DND-41 (cell line): ENCODE results near the gene FLOT1.

Experiments
- EZH2 ChIP-seq: IDR thresholded peaks from 3 replicates; pipeline ENCODE4 v1.6.1; 2012; ENCODE audit warnings: borderline replicate concordance, low read depth, mild to moderate bottlenecking, moderate library complexity, low read length, inconsistent platforms; ENCODE audit not compliant: severe bottlenecking
- TF ChIP-seq, protein P1 (sequence below): IDR thresholded peaks from 2 replicates; pipeline ENCODE4 v1.5.1; 2012; ENCODE audit warnings: borderline replicate concordance, low read length, moderate library complexity, mild to moderate bottlenecking; ENCODE audit not compliant: poor library complexity, severe bottlenecking; ENCODE audit errors: extremely low read depth

DNA sequence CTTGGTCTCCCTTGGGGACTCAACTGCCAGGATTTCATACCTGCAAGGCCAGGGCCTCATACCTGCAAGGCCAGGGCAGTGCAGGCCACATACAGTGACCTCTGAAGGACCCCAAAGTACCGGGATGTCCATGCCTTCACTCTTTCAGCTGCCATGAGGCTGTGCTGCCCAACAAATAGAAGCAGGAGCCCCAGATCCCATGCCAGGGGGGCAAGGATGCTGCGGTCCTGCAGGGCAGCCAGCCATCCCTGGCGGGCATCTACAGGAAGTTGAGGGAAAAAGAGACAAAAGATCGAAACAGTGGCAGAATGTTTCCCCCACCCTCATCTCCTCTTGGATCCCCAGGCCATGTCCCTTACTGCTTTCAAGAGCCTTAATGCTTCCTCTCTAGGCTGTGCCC lies 52.5 kb downstream of the FLOT1 start:
- TF ChIP-seq, protein P1, sequence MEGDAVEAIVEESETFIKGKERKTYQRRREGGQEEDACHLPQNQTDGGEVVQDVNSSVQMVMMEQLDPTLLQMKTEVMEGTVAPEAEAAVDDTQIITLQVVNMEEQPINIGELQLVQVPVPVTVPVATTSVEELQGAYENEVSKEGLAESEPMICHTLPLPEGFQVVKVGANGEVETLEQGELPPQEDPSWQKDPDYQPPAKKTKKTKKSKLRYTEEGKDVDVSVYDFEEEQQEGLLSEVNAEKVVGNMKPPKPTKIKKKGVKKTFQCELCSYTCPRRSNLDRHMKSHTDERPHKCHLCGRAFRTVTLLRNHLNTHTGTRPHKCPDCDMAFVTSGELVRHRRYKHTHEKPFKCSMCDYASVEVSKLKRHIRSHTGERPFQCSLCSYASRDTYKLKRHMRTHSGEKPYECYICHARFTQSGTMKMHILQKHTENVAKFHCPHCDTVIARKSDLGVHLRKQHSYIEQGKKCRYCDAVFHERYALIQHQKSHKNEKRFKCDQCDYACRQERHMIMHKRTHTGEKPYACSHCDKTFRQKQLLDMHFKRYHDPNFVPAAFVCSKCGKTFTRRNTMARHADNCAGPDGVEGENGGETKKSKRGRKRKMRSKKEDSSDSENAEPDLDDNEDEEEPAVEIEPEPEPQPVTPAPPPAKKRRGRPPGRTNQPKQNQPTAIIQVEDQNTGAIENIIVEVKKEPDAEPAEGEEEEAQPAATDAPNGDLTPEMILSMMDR: no peak
- no peak for TF ChIP-seq EZH2
